ENCODE data around the gene PAM16. TPM values are rescaled to one million over a fixed set of nuclear protein-coding genes. Genes with fewer than 3 reads are reported as not detected.
A peak's percentile ranks its signal among the peaks of the same experiment; 100 is the strongest.

Gene PAM16
- polyA plus RNA-seq, 1 donor from 2014 or later = 145 TPM

DNA sequence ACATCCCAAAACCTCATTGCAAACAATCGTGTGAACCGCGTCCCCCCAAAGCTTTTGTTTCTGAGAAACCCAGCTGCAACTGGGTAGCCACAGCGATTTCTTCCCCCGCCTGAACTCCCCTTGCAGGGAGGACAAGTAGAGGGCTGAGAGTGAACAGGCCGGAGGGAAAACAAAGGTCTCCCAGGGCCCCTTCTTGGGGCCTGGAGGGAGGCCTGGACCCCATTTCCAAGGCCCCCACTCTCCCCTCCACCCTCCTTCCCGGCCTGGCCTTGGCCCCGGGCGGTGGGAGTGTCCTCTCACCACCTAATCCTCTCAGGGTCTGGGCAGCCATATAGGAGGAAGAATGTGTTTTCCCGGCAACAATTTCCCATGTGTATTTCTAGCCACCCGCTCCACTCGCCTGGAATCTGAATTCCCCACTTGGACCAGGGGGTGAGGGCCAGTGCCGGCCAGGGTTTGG lies 32.6 kb downstream of the PAM16 start:
- Histone ChIP-seq H3K9me3 (ENCODE audit: low read length) (no peaks in the 10 kb centered on the region), H3K36me3 (ENCODE audit: insufficient read depth, low read length) (no peaks in the 10 kb centered on the region), H3K27me3 (ENCODE audit: insufficient read depth, low read depth, low read length) (no peaks in the 10 kb centered on the region), H3K79me2 (replicated peaks; ENCODE audit: insufficient read depth, low read length) (peaks cover 52% of the 10 kb centered on the region), H3F3A (ENCODE audit: insufficient read depth, low read length, poor library complexity, severe bottlenecking) (no peaks in the 10 kb centered on the region), H2AFZ (ENCODE audit: low read depth, low read length) (no peak overlapping the region), H3K27ac (ENCODE audit: low read length) (no peak overlapping the region), H3K4me3 (ENCODE audit: low read length) (peak overlapping the region; percentile 96), H3K9me2 (ENCODE audit: insufficient read depth, low read length) (no peaks in the 10 kb centered on the region), H3K4me2 (ENCODE audit: low read length) (no peak overlapping the region), H3K9ac (ENCODE audit: low read length) (no peak overlapping the region), H4K20me1 (ENCODE audit: insufficient read depth) (no peaks in the 10 kb centered on the region)
- no peak for TF ChIP-seq EZH2 (IDR thresholded peaks at IDR 0.05; ENCODE audit: borderline replicate concordance, insufficient read depth, low read length, poor library complexity, severe bottlenecking)
- no peak for TF ChIP-seq EP300 (conservative IDR thresholded peaks at IDR 0.05; ENCODE audit: poor library complexity, severe bottlenecking)
- TF ChIP-seq, protein P1, sequence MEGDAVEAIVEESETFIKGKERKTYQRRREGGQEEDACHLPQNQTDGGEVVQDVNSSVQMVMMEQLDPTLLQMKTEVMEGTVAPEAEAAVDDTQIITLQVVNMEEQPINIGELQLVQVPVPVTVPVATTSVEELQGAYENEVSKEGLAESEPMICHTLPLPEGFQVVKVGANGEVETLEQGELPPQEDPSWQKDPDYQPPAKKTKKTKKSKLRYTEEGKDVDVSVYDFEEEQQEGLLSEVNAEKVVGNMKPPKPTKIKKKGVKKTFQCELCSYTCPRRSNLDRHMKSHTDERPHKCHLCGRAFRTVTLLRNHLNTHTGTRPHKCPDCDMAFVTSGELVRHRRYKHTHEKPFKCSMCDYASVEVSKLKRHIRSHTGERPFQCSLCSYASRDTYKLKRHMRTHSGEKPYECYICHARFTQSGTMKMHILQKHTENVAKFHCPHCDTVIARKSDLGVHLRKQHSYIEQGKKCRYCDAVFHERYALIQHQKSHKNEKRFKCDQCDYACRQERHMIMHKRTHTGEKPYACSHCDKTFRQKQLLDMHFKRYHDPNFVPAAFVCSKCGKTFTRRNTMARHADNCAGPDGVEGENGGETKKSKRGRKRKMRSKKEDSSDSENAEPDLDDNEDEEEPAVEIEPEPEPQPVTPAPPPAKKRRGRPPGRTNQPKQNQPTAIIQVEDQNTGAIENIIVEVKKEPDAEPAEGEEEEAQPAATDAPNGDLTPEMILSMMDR (IDR thresholded peaks at IDR 0.05; ENCODE audit: poor library complexity, severe bottlenecking) = no peak
- no peak for TF ChIP-seq MXI1 (conservative IDR thresholded peaks at IDR 0.05; ENCODE audit: poor library complexity, severe bottlenecking)
- TF ChIP-seq, protein P2, sequence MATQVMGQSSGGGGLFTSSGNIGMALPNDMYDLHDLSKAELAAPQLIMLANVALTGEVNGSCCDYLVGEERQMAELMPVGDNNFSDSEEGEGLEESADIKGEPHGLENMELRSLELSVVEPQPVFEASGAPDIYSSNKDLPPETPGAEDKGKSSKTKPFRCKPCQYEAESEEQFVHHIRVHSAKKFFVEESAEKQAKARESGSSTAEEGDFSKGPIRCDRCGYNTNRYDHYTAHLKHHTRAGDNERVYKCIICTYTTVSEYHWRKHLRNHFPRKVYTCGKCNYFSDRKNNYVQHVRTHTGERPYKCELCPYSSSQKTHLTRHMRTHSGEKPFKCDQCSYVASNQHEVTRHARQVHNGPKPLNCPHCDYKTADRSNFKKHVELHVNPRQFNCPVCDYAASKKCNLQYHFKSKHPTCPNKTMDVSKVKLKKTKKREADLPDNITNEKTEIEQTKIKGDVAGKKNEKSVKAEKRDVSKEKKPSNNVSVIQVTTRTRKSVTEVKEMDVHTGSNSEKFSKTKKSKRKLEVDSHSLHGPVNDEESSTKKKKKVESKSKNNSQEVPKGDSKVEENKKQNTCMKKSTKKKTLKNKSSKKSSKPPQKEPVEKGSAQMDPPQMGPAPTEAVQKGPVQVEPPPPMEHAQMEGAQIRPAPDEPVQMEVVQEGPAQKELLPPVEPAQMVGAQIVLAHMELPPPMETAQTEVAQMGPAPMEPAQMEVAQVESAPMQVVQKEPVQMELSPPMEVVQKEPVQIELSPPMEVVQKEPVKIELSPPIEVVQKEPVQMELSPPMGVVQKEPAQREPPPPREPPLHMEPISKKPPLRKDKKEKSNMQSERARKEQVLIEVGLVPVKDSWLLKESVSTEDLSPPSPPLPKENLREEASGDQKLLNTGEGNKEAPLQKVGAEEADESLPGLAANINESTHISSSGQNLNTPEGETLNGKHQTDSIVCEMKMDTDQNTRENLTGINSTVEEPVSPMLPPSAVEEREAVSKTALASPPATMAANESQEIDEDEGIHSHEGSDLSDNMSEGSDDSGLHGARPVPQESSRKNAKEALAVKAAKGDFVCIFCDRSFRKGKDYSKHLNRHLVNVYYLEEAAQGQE (IDR thresholded peaks at IDR 0.05; ENCODE audit: borderline replicate concordance) = no peak
- TF ChIP-seq POLR2AphosphoS5 (IDR thresholded peaks at IDR 0.05) = no peak
- no peak for TF ChIP-seq RAD21 (conservative IDR thresholded peaks at IDR 0.05)
- no peak for TF ChIP-seq SMC3 (conservative IDR thresholded peaks at IDR 0.05; ENCODE audit: poor library complexity)

DNA sequence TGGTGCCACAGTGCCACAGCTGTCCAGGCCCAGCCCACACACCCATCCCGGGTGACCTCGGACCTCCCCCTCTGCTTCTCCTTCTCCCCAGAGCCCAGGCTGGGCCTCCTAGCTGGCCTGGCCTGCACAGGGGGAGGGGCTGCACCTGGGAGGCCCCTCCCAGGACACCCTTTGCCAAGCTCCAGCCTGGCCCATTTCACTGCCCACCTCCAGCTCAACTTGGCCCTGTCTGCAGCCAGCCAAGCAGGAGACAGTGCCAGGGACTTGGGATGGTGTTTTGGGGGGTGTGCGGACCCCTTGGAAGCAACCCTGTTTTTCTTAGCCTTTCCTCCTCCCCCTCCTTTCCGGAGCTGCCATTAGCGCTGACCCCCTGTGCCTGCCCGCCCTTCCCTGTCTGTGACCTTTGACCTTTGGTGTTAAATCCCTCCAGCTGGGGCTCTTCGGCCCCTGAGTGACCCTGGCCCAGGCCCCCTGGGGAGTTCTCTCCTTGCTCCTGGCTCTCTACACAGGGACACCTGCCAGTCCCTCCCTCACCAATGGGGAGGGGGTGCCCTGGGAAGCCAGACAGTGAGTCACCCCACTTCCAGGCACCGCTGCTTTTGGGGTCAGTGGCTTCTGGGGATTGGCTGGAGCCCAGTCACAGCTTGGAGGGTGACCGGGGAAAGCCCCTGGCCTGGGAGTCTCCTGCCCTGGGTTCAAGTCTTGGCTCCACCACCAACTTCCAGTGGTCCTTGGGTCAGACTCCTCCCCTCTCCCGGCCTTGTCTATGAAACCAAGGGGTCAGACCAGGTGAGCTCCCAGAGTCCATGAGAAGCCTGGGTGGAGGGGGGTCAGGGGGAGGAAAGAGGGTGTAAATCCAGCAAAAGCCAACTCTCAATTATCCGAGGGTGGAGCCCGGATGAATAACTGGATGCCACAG lies 33.3 kb downstream of the PAM16 start:
- Histone ChIP-seq H3K4me3 (ENCODE audit: low read length) (peak overlapping the region; percentile 96), H4K20me1 (ENCODE audit: insufficient read depth) (no peaks in the 10 kb centered on the region), H3F3A (ENCODE audit: insufficient read depth, low read length, poor library complexity, severe bottlenecking) (no peaks in the 10 kb centered on the region), H3K9ac (ENCODE audit: low read length) (peak overlapping the region; percentile 79), H3K27ac (ENCODE audit: low read length) (no peak overlapping the region), H3K4me2 (ENCODE audit: low read length) (peak overlapping the region; percentile 80), H3K9me3 (ENCODE audit: low read length) (no peaks in the 10 kb centered on the region), H3K27me3 (ENCODE audit: insufficient read depth, low read depth, low read length) (no peaks in the 10 kb centered on the region), H3K79me2 (replicated peaks; ENCODE audit: insufficient read depth, low read length) (peaks cover 52% of the 10 kb centered on the region), H3K36me3 (ENCODE audit: insufficient read depth, low read length) (no peaks in the 10 kb centered on the region), H3K9me2 (ENCODE audit: insufficient read depth, low read length) (no peaks in the 10 kb centered on the region), H2AFZ (ENCODE audit: low read depth, low read length) (no peak overlapping the region)
- TF ChIP-seq EP300 (conservative IDR thresholded peaks at IDR 0.05; ENCODE audit: poor library complexity, severe bottlenecking) (no peak), RAD21 (conservative IDR thresholded peaks at IDR 0.05) (no peak), SMC3 (conservative IDR thresholded peaks at IDR 0.05; ENCODE audit: poor library complexity) (no peak), EZH2 (IDR thresholded peaks at IDR 0.05; ENCODE audit: borderline replicate concordance, insufficient read depth, low read length, poor library complexity, severe bottlenecking) (no peak), TAF1 (IDR thresholded peaks at IDR 0.05; ENCODE audit: low read depth) (no peak), MXI1 (conservative IDR thresholded peaks at IDR 0.05; ENCODE audit: poor library complexity, severe bottlenecking) (no peak), POLR2AphosphoS5 (IDR thresholded peaks at IDR 0.05) (no peak)
- TF ChIP-seq, protein P2 (IDR thresholded peaks at IDR 0.05; ENCODE audit: borderline replicate concordance) = no peak
- TF ChIP-seq, protein P1 (IDR thresholded peaks at IDR 0.05; ENCODE audit: poor library complexity, severe bottlenecking) = no peak
